ENCODE results near the gene HACE1. TPM values are rescaled to one million over a fixed set of nuclear protein-coding genes. Genes with fewer than 3 reads are reported as not detected.

The HACE1 gene
- total and polyA plus RNA-seq, 5 donors from 2014 or later, result 4.2 to 13.9 (median 5.1) TPM

GRCh38 chr6:104728448-104728847 lies 131.3 kb downstream of the HACE1 start:
- Mint-ChIP-seq H3K27ac (no peak overlapping the region), H3K27me3 (no peaks in the 10 kb centered on the region), H3K4me1 (no peaks in the 10 kb centered on the region), H3K4me3 (no peak overlapping the region), H3K36me3 (peaks cover 9% of the 10 kb centered on the region), H3K9me3 (no peaks in the 10 kb centered on the region)
- DNase-seq, result no peak
- ATAC-seq (ENCODE audit: low read depth in 2 of 2), result no peak
- H3K27me3 ChIP-seq (ENCODE audit: control insufficient read depth, insufficient read depth, low read length), result no peaks in the 10 kb centered on the region
- H3K4me3 ChIP-seq (ENCODE audit: low read depth, low read length), result no peak overlapping the region
- no peaks in the 10 kb centered on the region for H3K4me1 ChIP-seq (ENCODE audit: control insufficient read depth, insufficient read depth, low read length, poor library complexity, severe bottlenecking)
- no peaks in the 10 kb centered on the region for H3K36me3 ChIP-seq (ENCODE audit: control insufficient read depth, insufficient read depth, low read length)
- H3K27ac ChIP-seq (ENCODE audit: insufficient read depth, low read length, poor library complexity, severe bottlenecking), result no peak overlapping the region
- H3K9me3 ChIP-seq (ENCODE audit: control insufficient read depth in 2 of 2, low read length in 2 of 2), result no peaks in the 10 kb centered on the region

- ATAC-seq (ENCODE audit: low read depth in 2 of 2) (no peak), DNase-seq (no peak)
- H3K27ac ChIP-seq (ENCODE audit: insufficient read depth, low read length, poor library complexity, severe bottlenecking), result no peak overlapping the region
- no peaks in the 10 kb centered on the region for H3K9me3 ChIP-seq (ENCODE audit: control insufficient read depth in 2 of 2, low read length in 2 of 2)
- no peak overlapping the region for H3K4me3 Mint-ChIP-seq
- no peaks in the 10 kb centered on the region for H3K27me3 ChIP-seq (ENCODE audit: control insufficient read depth, insufficient read depth, low read length)
- H3K4me3 ChIP-seq (ENCODE audit: low read depth, low read length), result no peak overlapping the region
- no peaks in the 10 kb centered on the region for H3K4me1 ChIP-seq (ENCODE audit: control insufficient read depth, insufficient read depth, low read length, poor library complexity, severe bottlenecking)
- H3K4me1 Mint-ChIP-seq, result peaks cover 0 to 12% (median 0%) of the 10 kb centered on the region in 4 donors
- no peaks in the 10 kb centered on the region for H3K36me3 Mint-ChIP-seq
- H3K36me3 ChIP-seq (ENCODE audit: control insufficient read depth, insufficient read depth, low read length), result no peaks in the 10 kb centered on the region
- H3K27me3 Mint-ChIP-seq, result no peaks in the 10 kb centered on the region
- no peak overlapping the region for H3K27ac Mint-ChIP-seq
- H3K9me3 Mint-ChIP-seq, result no peaks in the 10 kb centered on the region
Measured at GRCh38 chr6:104718672-104719071, 141.0 kb downstream of the HACE1 start.

- DNase-seq, result no peak
- H3K27me3 ChIP-seq (ENCODE audit: control insufficient read depth, insufficient read depth, low read length), result no peaks in the 10 kb centered on the region
- Mint-ChIP-seq H3K9me3 (peaks cover 0 to 1% (median 0%) of the 10 kb centered on the region in 7 donors), H3K4me1 (peaks cover 0 to 4% (median 0%) of the 10 kb centered on the region in 4 donors), H3K27me3 (no peaks in the 10 kb centered on the region), H3K4me3 (no peak overlapping the region), H3K27ac (no peak overlapping the region), H3K36me3 (peaks cover 3% of the 10 kb centered on the region)
- no peak for ATAC-seq (ENCODE audit: low read depth in 2 of 2)
- no peak overlapping the region for H3K4me3 ChIP-seq (ENCODE audit: low read depth, low read length)
- H3K4me1 ChIP-seq (ENCODE audit: control insufficient read depth, insufficient read depth, low read length, poor library complexity, severe bottlenecking), result no peaks in the 10 kb centered on the region
- no peak overlapping the region for H3K27ac ChIP-seq (ENCODE audit: insufficient read depth, low read length, poor library complexity, severe bottlenecking)
- H3K36me3 ChIP-seq (ENCODE audit: control insufficient read depth, insufficient read depth, low read length), result no peaks in the 10 kb centered on the region
- no peaks in the 10 kb centered on the region for H3K9me3 ChIP-seq (ENCODE audit: control insufficient read depth in 2 of 2, low read length in 2 of 2)
Measured at GRCh38 chr6:104716858-104717257, 142.9 kb downstream of the HACE1 start.

GRCh38 chr6:104714796-104715195 lies 144.9 kb downstream of the HACE1 start:
- ATAC-seq (ENCODE audit: low read depth in 2 of 2) (no peak), DNase-seq (no peak)
- Histone ChIP-seq H3K4me1 (ENCODE audit: control insufficient read depth, insufficient read depth, low read length, poor library complexity, severe bottlenecking) (no peaks in the 10 kb centered on the region), H3K27me3 (ENCODE audit: control insufficient read depth, insufficient read depth, low read length) (no peaks in the 10 kb centered on the region), H3K9me3 (ENCODE audit: control insufficient read depth in 2 of 2, low read length in 2 of 2) (no peaks in the 10 kb centered on the region), H3K27ac (ENCODE audit: insufficient read depth, low read length, poor library complexity, severe bottlenecking) (no peak overlapping the region), H3K36me3 (ENCODE audit: control insufficient read depth, insufficient read depth, low read length) (no peaks in the 10 kb centered on the region), H3K4me3 (ENCODE audit: low read depth, low read length) (no peak overlapping the region)
- Mint-ChIP-seq H3K4me3 (no peak overlapping the region), H3K27ac (no peak overlapping the region), H3K36me3 (peaks cover 3% of the 10 kb centered on the region), H3K4me1 (peaks cover 0 to 4% (median 0%) of the 10 kb centered on the region in 4 donors), H3K9me3 (peaks cover 0 to 1% (median 0%) of the 10 kb centered on the region in 7 donors), H3K27me3 (no peaks in the 10 kb centered on the region)

- Histone ChIP-seq H3K4me1 (ENCODE audit: control insufficient read depth, insufficient read depth, low read length, poor library complexity, severe bottlenecking) (no peaks in the 10 kb centered on the region), H3K27ac (ENCODE audit: insufficient read depth, low read length, poor library complexity, severe bottlenecking) (no peak overlapping the region), H3K27me3 (ENCODE audit: control insufficient read depth, insufficient read depth, low read length) (no peaks in the 10 kb centered on the region), H3K9me3 (ENCODE audit: control insufficient read depth in 2 of 2, low read length in 2 of 2) (no peaks in the 10 kb centered on the region), H3K4me3 (ENCODE audit: low read depth, low read length) (no peak overlapping the region), H3K36me3 (ENCODE audit: control insufficient read depth, insufficient read depth, low read length) (no peaks in the 10 kb centered on the region)
- Mint-ChIP-seq H3K27me3 (no peaks in the 10 kb centered on the region), H3K9me3 (peaks cover 0 to 3% (median 0%) of the 10 kb centered on the region in 7 donors), H3K4me1 (peaks cover 0 to 4% (median 0%) of the 10 kb centered on the region in 4 donors), H3K27ac (no peak overlapping the region), H3K36me3 (peaks cover 3% of the 10 kb centered on the region), H3K4me3 (no peak overlapping the region)
- ATAC-seq (ENCODE audit: low read depth in 2 of 2) (no peak), DNase-seq (no peak)
Measured at GRCh38 chr6:104713982-104714381, 145.7 kb downstream of the HACE1 start.

GRCh38 chr6:104711371-104711770 lies 148.3 kb downstream of the HACE1 start:
- Mint-ChIP-seq H3K4me3 (no peak overlapping the region), H3K27ac (no peak overlapping the region), H3K27me3 (no peaks in the 10 kb centered on the region), H3K4me1 (peaks cover 0 to 2% (median 2%) of the 10 kb centered on the region in 4 donors), H3K9me3 (peaks cover 0 to 3% (median 0%) of the 10 kb centered on the region in 7 donors), H3K36me3 (peaks cover 3% of the 10 kb centered on the region)
- Histone ChIP-seq H3K27ac (ENCODE audit: insufficient read depth, low read length, poor library complexity, severe bottlenecking) (no peak overlapping the region), H3K27me3 (ENCODE audit: control insufficient read depth, insufficient read depth, low read length) (no peaks in the 10 kb centered on the region), H3K4me1 (ENCODE audit: control insufficient read depth, insufficient read depth, low read length, poor library complexity, severe bottlenecking) (no peaks in the 10 kb centered on the region), H3K36me3 (ENCODE audit: control insufficient read depth, insufficient read depth, low read length) (no peaks in the 10 kb centered on the region), H3K4me3 (ENCODE audit: low read depth, low read length) (no peak overlapping the region), H3K9me3 (ENCODE audit: control insufficient read depth in 2 of 2, low read length in 2 of 2) (no peaks in the 10 kb centered on the region)
- ATAC-seq (ENCODE audit: low read depth in 2 of 2), result no peak
- no peak for DNase-seq

- Histone ChIP-seq H3K4me1 (ENCODE audit: control insufficient read depth, insufficient read depth, low read length, poor library complexity, severe bottlenecking) (no peaks in the 10 kb centered on the region), H3K27me3 (ENCODE audit: control insufficient read depth, insufficient read depth, low read length) (no peaks in the 10 kb centered on the region), H3K27ac (ENCODE audit: insufficient read depth, low read length, poor library complexity, severe bottlenecking) (no peak overlapping the region), H3K9me3 (ENCODE audit: control insufficient read depth in 2 of 2, low read length in 2 of 2) (no peaks in the 10 kb centered on the region), H3K36me3 (ENCODE audit: control insufficient read depth, insufficient read depth, low read length) (no peaks in the 10 kb centered on the region), H3K4me3 (ENCODE audit: low read depth, low read length) (no peak overlapping the region)
- Mint-ChIP-seq H3K36me3 (peaks cover 3% of the 10 kb centered on the region), H3K27me3 (no peaks in the 10 kb centered on the region), H3K4me1 (peaks cover 0 to 8% (median 4%) of the 10 kb centered on the region in 4 donors), H3K27ac (no peak overlapping the region), H3K9me3 (peaks cover 0 to 4% (median 0%) of the 10 kb centered on the region in 7 donors), H3K4me3 (no peak overlapping the region)
- ATAC-seq (ENCODE audit: low read depth in 2 of 2) (no peak), DNase-seq (no peak)
Measured at GRCh38 chr6:104710543-104711335, 149.0 kb downstream of the HACE1 start.

GRCh38 chr6:104705916-104706442 lies 153.7 kb downstream of the HACE1 start:
- Histone ChIP-seq H3K4me3 (ENCODE audit: low read depth, low read length) (no peak overlapping the region), H3K27ac (ENCODE audit: insufficient read depth, low read length, poor library complexity, severe bottlenecking) (no peak overlapping the region), H3K9me3 (ENCODE audit: control insufficient read depth in 2 of 2, low read length in 2 of 2) (no peaks in the 10 kb centered on the region), H3K4me1 (ENCODE audit: control insufficient read depth, insufficient read depth, low read length, poor library complexity, severe bottlenecking) (peaks cover 16% of the 10 kb centered on the region), H3K27me3 (ENCODE audit: control insufficient read depth, insufficient read depth, low read length) (no peaks in the 10 kb centered on the region), H3K36me3 (ENCODE audit: control insufficient read depth, insufficient read depth, low read length) (no peaks in the 10 kb centered on the region)
- Mint-ChIP-seq H3K27ac (peak overlapping the region in 1 of 3 donors; percentile 83), H3K36me3 (no peaks in the 10 kb centered on the region), H3K27me3 (no peaks in the 10 kb centered on the region), H3K9me3 (peaks cover 0 to 4% (median 0%) of the 10 kb centered on the region in 7 donors), H3K4me1 (peaks cover 7 to 34% (median 25%) of the 10 kb centered on the region in 4 donors), H3K4me3 (no peak overlapping the region)
- ATAC-seq (ENCODE audit: low read depth in 2 of 2), result no peak
- no peak for DNase-seq

Data from CD4-positive, CD25-positive, alpha-beta regulatory T cell (primary cell).